ENCODE data around the gene PRSS36.
A peak's percentile ranks its signal among the peaks of the same experiment; 100 is the strongest.
"Not testable (repeated sequence)": the region's sequence is repeated elsewhere in the genome, so short reads cannot be mapped to it uniquely, and the experiment has no call there.

PRSS36 gene

DNA sequence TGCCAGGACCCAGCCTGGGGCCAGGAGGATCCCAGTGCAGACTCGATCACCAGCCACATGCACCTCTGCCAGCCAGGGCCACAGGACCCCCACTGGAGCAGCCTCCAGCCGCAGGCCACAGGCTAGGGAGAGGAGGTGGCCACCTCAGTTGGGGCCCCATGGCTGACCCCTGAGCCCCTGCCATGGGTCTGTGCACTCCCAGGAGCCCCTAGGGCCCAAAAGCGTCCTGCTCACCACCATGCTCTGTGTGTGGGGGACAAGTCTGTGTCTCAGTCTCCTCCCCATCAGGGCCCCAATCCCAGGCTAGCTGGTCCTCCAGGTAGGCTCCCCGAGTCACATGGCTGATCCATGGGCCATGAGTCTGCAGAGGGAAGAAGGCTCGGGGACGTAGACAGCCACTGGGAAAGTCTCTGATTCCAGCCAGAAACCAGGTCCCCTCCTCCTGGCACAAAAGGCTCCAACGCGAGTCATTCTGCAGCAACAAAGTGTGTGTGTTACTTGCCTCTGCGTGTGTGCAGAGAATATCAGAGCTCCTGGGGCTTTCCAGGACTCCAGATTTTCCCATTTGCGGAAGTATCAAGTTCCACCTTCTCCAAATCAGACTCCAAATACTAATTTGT is 8.3 kb downstream of the PRSS36 start:
- no peaks in the 10 kb centered on the region for H3K36me3 Mint-ChIP-seq (ENCODE audit: low read depth)
- H3K4me3 Mint-ChIP-seq, result peak overlapping the region; percentile 72
- H3K9me3 Mint-ChIP-seq, result no peaks in the 10 kb centered on the region
- ATAC-seq (no peak), DNase-seq (no peak)
- peaks cover 8% of the 10 kb centered on the region for H3K4me1 Mint-ChIP-seq
- peak overlapping the region; percentile 69 for H3K27ac Mint-ChIP-seq
- no peaks in the 10 kb centered on the region for H3K27me3 Mint-ChIP-seq

DNA sequence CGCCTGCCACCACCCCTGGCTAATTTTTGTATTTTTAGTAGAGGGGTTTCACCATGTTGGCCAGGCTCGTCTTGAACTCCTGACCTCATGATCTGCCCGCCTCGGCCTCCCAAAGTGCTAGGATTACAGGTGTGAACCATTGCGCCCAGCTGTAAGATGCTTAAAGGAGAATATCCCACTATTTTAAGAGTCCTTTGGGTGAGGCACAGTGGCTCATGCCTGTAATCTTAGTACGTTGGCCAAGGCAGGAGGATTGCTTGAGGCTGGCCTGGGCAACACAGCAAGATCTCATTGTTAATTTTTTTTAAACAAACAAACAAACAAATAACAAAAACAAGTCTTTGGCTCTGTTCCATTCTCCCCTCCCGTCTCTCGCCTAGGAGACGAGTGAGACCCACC is 8.8 kb downstream of the PRSS36 start:
- H3K4me3 Mint-ChIP-seq; H3K4me1 Mint-ChIP-seq; H3K9me3 Mint-ChIP-seq; H3K36me3 Mint-ChIP-seq (ENCODE audit: low read depth); H3K27me3 Mint-ChIP-seq; H3K27ac Mint-ChIP-seq; DNase-seq; ATAC-seq: not testable (repeated sequence)

GRCh38 chr16:31138621-31139578 is 11.0 kb downstream of the PRSS36 start:
- H3K36me3 Mint-ChIP-seq (ENCODE audit: low read depth), result no peaks in the 10 kb centered on the region
- no peaks in the 10 kb centered on the region for H3K9me3 Mint-ChIP-seq
- DNase-seq, result no peak
- H3K27ac Mint-ChIP-seq, result no peak overlapping the region
- H3K4me1 Mint-ChIP-seq, result peaks cover 8% of the 10 kb centered on the region
- no peak for ATAC-seq
- no peak overlapping the region for H3K4me3 Mint-ChIP-seq
- H3K27me3 Mint-ChIP-seq, result no peaks in the 10 kb centered on the region

GRCh38 chr16:31136822-31137499 is 12.9 kb downstream of the PRSS36 start:
- not testable (repeated sequence) for H3K27me3 Mint-ChIP-seq; DNase-seq; H3K9me3 Mint-ChIP-seq; ATAC-seq; H3K27ac Mint-ChIP-seq; H3K4me3 Mint-ChIP-seq; H3K36me3 Mint-ChIP-seq (ENCODE audit: low read depth); H3K4me1 Mint-ChIP-seq

DNA sequence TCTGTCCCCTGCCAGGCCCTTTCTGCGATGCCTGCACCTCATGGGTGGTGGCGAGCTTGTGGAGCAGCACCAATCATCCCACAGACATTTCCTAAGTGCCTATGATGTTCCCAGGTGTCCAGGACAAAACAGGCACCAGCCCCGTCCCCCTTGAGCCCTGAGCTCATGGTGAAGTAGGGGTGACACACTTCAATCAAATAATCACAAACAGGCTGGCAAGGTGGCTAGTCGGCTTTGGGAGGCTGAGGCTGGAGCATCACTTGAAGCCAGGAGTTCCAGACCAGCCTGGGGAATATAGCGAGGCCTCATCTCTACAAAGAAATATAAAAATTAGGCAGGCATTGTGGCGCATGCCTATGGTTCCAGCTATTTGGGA is 13.6 kb downstream of the PRSS36 start:
- ATAC-seq, result no peak
- Mint-ChIP-seq H3K27me3 (no peaks in the 10 kb centered on the region), H3K27ac (no peak overlapping the region), H3K4me3 (no peak overlapping the region), H3K9me3 (no peaks in the 10 kb centered on the region), H3K4me1 (no peaks in the 10 kb centered on the region), H3K36me3 (ENCODE audit: low read depth) (peaks cover under 1% of the 10 kb centered on the region)
- DNase-seq, result no peak

DNA sequence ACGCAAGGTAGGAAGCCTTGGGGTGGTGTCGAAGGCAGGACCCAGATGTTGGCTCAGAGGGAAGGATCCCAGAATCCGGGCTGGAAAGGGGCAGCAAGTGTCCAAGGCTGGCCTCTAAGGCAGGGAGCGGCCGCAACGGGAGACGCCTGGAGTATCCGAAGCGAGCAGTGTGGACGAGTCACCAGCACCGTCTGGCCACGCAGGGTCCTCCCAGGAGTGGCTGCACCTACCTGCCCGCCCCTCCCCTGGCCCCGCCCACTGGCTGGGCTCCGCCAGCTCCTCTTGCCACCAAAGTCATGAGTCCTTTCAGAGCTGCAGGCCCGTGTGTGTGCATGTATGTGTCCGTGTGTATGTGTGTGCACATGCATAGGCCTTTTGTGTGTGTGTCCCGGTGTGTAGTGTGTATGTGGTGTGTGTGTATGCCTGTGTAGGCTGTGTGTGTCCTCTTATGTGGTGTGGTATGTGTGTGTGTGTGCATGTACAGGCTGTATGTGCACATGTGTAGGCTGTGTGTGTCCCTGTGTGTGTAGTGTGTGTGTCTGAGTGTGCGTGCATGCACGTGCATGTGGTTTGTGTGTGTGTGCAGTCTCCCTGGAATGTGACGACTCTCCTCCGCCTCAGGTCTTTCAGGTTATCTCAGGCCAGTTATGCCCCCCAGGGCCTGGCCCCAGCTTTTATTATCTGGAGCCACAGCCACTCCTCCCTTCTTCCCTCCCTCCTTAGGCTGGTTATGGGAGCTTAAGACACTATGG is 14.2 kb downstream of the PRSS36 start, which contains the start of gene PRSS8:
PRSS8 (minus strand) TSS at position 193 of the 752 bp plus-strand sequence. CDS start 229 bp downstream, outside the sequence.
- no peak within 1 kb of the TSS for H3K4me3 Mint-ChIP-seq
- peaks cover 3% of the 10 kb centered on the region for H3K36me3 Mint-ChIP-seq (ENCODE audit: low read depth)
- DNase-seq (no peak), ATAC-seq (no peak)
- no peaks in the 10 kb centered on the region for H3K4me1 Mint-ChIP-seq
- no peaks in the 10 kb centered on the region for H3K9me3 Mint-ChIP-seq
- H3K27me3 Mint-ChIP-seq, result no peaks in the 10 kb centered on the region
- H3K27ac Mint-ChIP-seq, result no peak within 1 kb of the TSS

- no peak for ATAC-seq
- Mint-ChIP-seq H3K9me3 (no peaks in the 10 kb centered on the region), H3K27me3 (no peaks in the 10 kb centered on the region)
These were observed 15.0 kb downstream of the PRSS36 start for GRCh38 chr16:31134625-31135534.

DNA sequence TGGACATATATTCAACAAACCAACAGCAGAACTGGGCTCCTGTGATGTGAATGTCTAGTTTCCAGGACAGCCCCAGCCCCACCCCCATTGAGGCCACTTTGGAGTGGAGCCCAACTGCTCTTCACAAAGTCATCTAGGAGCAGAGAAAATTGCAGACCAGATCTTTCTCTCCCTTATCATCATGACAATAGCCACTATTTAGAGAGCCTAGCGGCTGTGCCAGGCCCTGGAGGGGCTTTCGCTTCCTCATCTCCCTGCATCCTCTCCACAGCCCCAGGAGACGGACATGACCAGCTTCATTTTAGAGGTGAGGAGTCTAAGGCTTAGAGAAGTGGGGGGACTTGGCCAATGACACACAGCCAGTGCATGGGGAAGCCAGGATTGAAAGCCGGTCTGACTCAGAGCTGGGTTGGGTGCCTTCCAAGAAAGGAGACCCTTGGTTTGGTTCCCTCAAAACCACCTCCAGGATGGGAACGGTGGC is 15.7 kb downstream of the PRSS36 start:
- peaks cover 5% of the 10 kb centered on the region for H3K36me3 Mint-ChIP-seq (ENCODE audit: low read depth)
- H3K27ac Mint-ChIP-seq, result no peak overlapping the region
- H3K4me3 Mint-ChIP-seq, result no peak overlapping the region
- ATAC-seq, result no peak
- no peaks in the 10 kb centered on the region for H3K4me1 Mint-ChIP-seq
- H3K9me3 Mint-ChIP-seq, result no peaks in the 10 kb centered on the region
- no peak for DNase-seq
- H3K27me3 Mint-ChIP-seq, result no peaks in the 10 kb centered on the region

More at GRCh38 chr16:31134625-31135534, 15.0 kb downstream of the PRSS36 start:
- DNase-seq, result no peak
- Mint-ChIP-seq H3K36me3 (ENCODE audit: low read depth) (peaks cover 5% of the 10 kb centered on the region), H3K27ac (no peak overlapping the region), H3K4me3 (no peak overlapping the region), H3K4me1 (no peaks in the 10 kb centered on the region)

DNA sequence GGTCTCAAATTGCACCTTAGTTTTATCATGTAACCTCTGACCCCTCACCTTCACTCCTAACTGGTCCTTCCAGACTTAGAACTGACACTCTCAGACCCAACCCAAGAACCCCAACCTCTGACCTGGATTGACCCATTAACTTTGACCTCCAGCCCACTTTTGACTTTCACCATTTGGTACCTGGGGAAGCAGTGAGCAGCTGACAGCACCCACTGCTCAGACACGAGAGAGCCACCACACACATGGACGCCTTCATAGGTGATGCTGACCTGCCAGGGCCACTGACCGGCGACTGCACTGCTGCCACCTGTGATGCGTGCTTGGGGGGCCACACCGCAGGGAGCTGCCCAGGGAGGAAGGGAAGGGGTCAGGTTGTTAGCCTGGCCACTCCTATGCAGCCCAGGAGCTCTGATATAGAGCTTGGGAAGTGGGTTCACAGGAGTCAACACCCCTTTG is 16.8 kb downstream of the PRSS36 start:
- DNase-seq (no peak), ATAC-seq (no peak)
- no peaks in the 10 kb centered on the region for H3K27me3 Mint-ChIP-seq
- H3K36me3 Mint-ChIP-seq (ENCODE audit: low read depth), result peaks cover 5% of the 10 kb centered on the region
- no peak overlapping the region for H3K27ac Mint-ChIP-seq
- no peaks in the 10 kb centered on the region for H3K9me3 Mint-ChIP-seq
- H3K4me3 Mint-ChIP-seq, result no peak overlapping the region
- no peaks in the 10 kb centered on the region for H3K4me1 Mint-ChIP-seq

DNA sequence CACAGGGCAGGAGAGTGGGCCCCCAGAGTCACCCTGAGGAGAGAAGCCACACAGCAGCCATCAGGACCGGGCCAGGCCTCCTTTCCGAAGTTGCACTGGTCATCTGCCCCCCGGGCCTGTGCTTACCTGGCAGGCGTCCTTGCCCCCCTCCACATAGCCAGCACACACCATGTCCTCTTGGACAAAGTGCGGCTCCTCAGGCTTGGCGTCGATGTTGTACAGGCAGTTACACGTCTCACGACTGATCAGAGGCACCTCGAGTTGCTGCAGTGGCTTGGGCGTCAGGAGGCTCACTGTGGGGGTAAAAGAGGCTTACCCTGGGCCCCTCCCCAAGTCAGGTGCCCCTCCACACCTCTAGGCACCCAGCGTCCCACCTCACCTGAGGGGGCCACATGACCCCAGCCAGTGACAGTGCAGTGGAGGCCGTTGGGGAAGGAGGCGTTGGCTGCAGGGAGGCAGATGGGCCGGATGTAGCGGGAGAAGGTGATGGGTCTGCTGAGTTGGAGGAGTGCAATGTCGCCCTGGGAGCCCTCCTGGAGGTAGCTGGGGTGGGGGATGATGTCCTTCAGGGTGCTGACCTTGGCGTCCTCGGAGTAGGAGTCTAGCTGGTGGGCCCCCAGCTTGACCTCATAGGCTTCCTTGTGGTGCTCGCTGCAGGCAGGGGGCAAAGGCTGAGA is 17.4 kb downstream of the PRSS36 start:
- H3K9me3 Mint-ChIP-seq, result no peaks in the 10 kb centered on the region
- ATAC-seq, result no peak
- no peaks in the 10 kb centered on the region for H3K27me3 Mint-ChIP-seq
- no peaks in the 10 kb centered on the region for H3K4me1 Mint-ChIP-seq
- no peak overlapping the region for H3K4me3 Mint-ChIP-seq
- H3K36me3 Mint-ChIP-seq (ENCODE audit: low read depth), result peaks cover 8% of the 10 kb centered on the region
- no peak for DNase-seq
- H3K27ac Mint-ChIP-seq, result no peak overlapping the region

DNA sequence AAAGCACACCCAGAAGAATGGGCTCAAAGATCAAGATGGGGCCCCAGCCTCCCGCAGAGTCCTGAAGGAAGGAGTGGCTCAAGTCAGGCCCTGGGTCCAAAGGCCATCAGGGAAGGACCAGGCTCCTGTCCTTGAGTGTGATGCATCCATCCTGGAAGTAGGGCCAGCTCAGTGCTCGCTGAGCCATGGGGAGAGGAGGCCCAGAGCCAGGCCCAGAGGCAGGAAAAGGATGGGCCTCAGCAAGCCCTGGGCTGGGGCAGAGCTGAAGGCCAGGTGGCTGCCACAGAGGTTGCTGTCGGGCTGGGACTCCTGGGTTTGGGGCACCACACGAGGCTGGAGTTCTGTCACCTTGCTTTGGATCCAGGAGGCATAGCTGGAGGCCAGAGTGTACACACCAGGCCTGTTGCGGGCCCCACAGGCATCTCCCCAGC is 18.0 kb downstream of the PRSS36 start:
- Mint-ChIP-seq H3K36me3 (ENCODE audit: low read depth) (peaks cover 8% of the 10 kb centered on the region), H3K27me3 (no peaks in the 10 kb centered on the region), H3K9me3 (no peaks in the 10 kb centered on the region), H3K4me1 (no peaks in the 10 kb centered on the region), H3K27ac (no peak overlapping the region), H3K4me3 (no peak overlapping the region)
- no peak for DNase-seq
- no peak for ATAC-seq

GRCh38 chr16:31131416-31131815 is 18.4 kb downstream of the PRSS36 start:
- Mint-ChIP-seq H3K4me3 (no peak overlapping the region), H3K27ac (no peak overlapping the region), H3K4me1 (no peaks in the 10 kb centered on the region), H3K27me3 (no peaks in the 10 kb centered on the region), H3K36me3 (ENCODE audit: low read depth) (peaks cover 8% of the 10 kb centered on the region), H3K9me3 (no peaks in the 10 kb centered on the region)
- no peak for ATAC-seq
- DNase-seq, result no peak

GRCh38 chr16:31130899-31131298 is 19.0 kb downstream of the PRSS36 start:
- no peaks in the 10 kb centered on the region for H3K27me3 Mint-ChIP-seq
- H3K4me3 Mint-ChIP-seq, result no peak overlapping the region
- ATAC-seq (no peak), DNase-seq (no peak)
- H3K4me1 Mint-ChIP-seq, result no peaks in the 10 kb centered on the region
- H3K36me3 Mint-ChIP-seq (ENCODE audit: low read depth), result peaks cover 10% of the 10 kb centered on the region
- no peak overlapping the region for H3K27ac Mint-ChIP-seq
- H3K9me3 Mint-ChIP-seq, result no peaks in the 10 kb centered on the region
